ENCODE data around the gene GJC1.

- no peak for TF ChIP-seq POLR2A (IDR thresholded peaks at IDR 0.05)
- TF ChIP-seq CTCF (IDR thresholded peaks at IDR 0.05), result no peak
Observed at GRCh38 chr17:44863061-44863918, 33.2 kb upstream of the GJC1 start.
